Right lobe of liver (tissue), 4 donors: ENCODE results near the gene FGF18.

ENCODE experiments used
- CTCF ChIP-seq, 4 donors: fragments of 200-600 bp in 3 of 4; fragments of 450-650 bp in 1 of 4; IDR thresholded peaks; one replicate each; pipeline versions ENCODE4 v1.5.1 to v1.8.0; 2016 to 2022; ENCODE audit warnings: antibody characterized with exemption in 4 of 4, mild to moderate bottlenecking in 2 of 4
- POLR2A ChIP-seq: fragments of 450-650 bp; IDR thresholded peaks from one replicate; pipeline ENCODE4 v1.6.1; 2017; ENCODE audit warnings: antibody characterized with exemption, mild to moderate bottlenecking
- donor health status: DM: no; HTN: no; CAD: no.
- donor health status: DM: no; HTN: no; CAD: no.
- donor health status: DM: no; HTN: yes; CAD: no.

DNA sequence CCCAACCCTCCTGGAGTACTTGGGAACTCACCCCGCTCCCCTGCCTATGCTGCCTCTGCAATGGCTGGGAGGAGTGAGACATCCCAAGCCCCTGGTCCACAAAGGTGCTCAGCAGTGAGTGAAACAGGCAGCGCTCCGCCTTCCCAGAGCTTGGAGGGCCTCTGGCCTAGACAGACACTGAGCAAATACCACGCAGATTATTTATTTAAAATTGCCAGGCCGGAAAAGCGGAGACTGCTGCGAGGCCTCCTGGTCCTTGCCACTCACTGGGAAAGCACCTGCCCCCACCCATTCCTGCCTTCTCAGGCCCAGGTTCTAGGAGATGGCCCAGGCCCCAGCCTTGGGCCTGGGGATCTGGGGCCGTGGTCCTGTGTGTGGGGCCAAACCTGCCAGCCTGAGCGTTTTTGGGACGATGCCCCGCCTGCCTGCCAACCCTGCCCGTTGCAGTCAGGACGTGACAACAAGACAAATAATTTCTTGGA lies 17.4 kb downstream of the FGF18 start:
- TF ChIP-seq POLR2A: no peak
- no peak for TF ChIP-seq CTCF (IDR thresholded peaks at IDR 0.05)
